COLO668 (cell line): ENCODE results near the gene ZNF853.
A peak's percentile ranks its signal among the peaks of the same experiment; 100 is the strongest.
"Not testable (repeated sequence)": the region's sequence is repeated elsewhere in the genome, so short reads cannot be mapped to it uniquely, and the experiment has no call there.

Source experiments
- DNase-seq: peaks from one replicate; lab custom pipeline; 2025; ENCODE audit not compliant: unreplicated experiment; lab: John Stamatoyannopoulos, UW

Gene ZNF853

GRCh38 chr7:6614953-6615722, at the start of gene ZNF853:
Gene ZNF853, plus strand, starts transcription at chr7:6615610. Its CDS starts 565 bp downstream, at chr7:6616175.
- DNase-seq: peak; percentile 47

GRCh38 chr7:6565655-6566054, 49.8 kb upstream of the ZNF853 start:
- no peak for DNase-seq

- DNase-seq: no peak
These were observed 47.5 kb upstream of the ZNF853 start for GRCh38 chr7:6567886-6568285.

GRCh38 chr7:6571160-6571779, 44.1 kb upstream of the ZNF853 start:
- no peak for DNase-seq

GRCh38 chr7:6575281-6576023, 40.0 kb upstream of the ZNF853 start:
- DNase-seq: no peak

GRCh38 chr7:6576024-6576866, 39.2 kb upstream of the ZNF853 start:
- no peak for DNase-seq

- peak; percentile 27 for DNase-seq
These were observed 38.5 kb upstream of the ZNF853 start for GRCh38 chr7:6576867-6577368.

- DNase-seq: peak; percentile 98
These were observed 37.9 kb upstream of the ZNF853 start, which contains the start of gene ZDHHC4 for GRCh38 chr7:6577369-6578113. Gene ZDHHC4, plus strand, starts transcription at chr7:6577454. Its CDS starts 3,108 bp downstream, at chr7:6580562.

GRCh38 chr7:6578114-6579084, 37.0 kb upstream of the ZNF853 start:
- no peak for DNase-seq

- no peak for DNase-seq
These were observed 36.0 kb upstream of the ZNF853 start for GRCh38 chr7:6579446-6579845.

GRCh38 chr7:6585746-6586432, 29.5 kb upstream of the ZNF853 start:
- not testable (repeated sequence) for DNase-seq

GRCh38 chr7:6588566-6588965, 26.8 kb upstream of the ZNF853 start:
- DNase-seq: no peak

GRCh38 chr7:6589151-6589828, 26.1 kb upstream of the ZNF853 start:
- DNase-seq: no peak

GRCh38 chr7:6589829-6590644, 25.4 kb upstream of the ZNF853 start, which contains the start of gene INTS15:
Gene INTS15, plus strand, starts transcription at chr7:6590021. Its CDS starts 263 bp downstream, at chr7:6590284.
- peak; percentile 97 for DNase-seq

- DNase-seq: no peak
These were observed 24.7 kb upstream of the ZNF853 start for GRCh38 chr7:6590645-6591110.

- no peak for DNase-seq
These were observed 15.3 kb upstream of the ZNF853 start for GRCh38 chr7:6600093-6600492.

GRCh38 chr7:6604458-6604857, 11.0 kb upstream of the ZNF853 start:
- DNase-seq: no peak
